Measurements from ENCODE around the gene DPF3.

DPF3 gene

DNA sequence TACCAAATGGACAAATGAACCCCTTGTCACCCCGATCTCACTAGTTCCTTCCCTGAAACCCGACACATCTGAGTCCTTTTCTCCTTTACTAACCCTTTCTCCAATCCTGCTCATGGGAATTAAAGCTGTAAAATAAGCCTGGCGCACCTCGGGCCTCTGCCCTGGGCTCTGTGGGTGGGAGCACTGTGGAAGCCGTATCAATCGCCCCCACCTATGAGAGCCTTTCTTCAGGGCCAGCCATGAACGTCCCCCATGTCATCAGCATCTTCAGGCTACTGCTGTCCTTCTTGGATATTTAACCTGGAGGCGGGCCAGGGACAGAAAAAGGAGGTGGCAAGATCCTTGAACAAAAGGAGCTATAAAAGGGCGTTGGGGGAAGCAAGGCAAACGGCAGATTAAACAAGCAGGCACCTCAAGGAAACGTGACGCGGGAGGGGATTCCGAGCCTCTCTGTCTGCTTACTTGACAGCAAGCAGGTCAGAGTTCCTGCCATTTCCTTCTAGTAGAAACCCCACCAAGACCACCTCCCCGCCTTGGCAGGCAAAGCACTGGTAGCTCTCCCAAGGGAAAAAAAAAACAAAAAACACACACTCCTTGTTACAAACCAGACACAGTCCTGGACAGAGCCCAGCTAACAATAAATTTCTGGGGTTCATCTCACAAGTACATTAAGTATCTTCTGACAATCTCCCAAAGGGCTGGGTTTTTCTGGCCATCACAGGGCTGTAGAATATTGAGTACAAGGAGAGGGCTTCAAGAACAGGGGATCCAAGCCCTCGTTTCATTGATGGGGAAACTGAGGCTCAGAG, 62.9 kb downstream of the DPF3 start:
- TF ChIP-seq, protein P1, sequence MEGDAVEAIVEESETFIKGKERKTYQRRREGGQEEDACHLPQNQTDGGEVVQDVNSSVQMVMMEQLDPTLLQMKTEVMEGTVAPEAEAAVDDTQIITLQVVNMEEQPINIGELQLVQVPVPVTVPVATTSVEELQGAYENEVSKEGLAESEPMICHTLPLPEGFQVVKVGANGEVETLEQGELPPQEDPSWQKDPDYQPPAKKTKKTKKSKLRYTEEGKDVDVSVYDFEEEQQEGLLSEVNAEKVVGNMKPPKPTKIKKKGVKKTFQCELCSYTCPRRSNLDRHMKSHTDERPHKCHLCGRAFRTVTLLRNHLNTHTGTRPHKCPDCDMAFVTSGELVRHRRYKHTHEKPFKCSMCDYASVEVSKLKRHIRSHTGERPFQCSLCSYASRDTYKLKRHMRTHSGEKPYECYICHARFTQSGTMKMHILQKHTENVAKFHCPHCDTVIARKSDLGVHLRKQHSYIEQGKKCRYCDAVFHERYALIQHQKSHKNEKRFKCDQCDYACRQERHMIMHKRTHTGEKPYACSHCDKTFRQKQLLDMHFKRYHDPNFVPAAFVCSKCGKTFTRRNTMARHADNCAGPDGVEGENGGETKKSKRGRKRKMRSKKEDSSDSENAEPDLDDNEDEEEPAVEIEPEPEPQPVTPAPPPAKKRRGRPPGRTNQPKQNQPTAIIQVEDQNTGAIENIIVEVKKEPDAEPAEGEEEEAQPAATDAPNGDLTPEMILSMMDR (IDR thresholded peaks at IDR 0.05; ENCODE audit: borderline replicate concordance, insufficient read depth, low read depth, low read length) = no peak

DNA sequence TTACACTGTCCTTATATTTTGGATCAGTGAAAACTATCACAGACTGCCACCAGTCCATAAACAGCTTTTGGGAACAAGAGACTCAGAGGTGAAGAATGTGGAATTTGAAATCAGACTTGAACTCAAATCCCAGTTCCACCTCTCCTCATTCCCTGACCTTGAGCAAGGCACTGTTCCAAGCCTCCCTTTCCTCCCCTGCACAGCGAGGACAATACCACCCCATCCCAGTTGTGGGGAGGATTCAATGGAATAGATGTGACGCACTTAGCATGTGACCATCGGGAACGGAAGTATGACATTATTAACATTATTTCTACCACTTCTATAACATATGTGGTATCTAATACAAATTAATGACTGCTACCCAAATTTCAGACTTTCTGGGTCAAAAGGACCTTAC, 63.5 kb downstream of the DPF3 start:
- TF ChIP-seq, protein P1 (IDR thresholded peaks at IDR 0.05; ENCODE audit: borderline replicate concordance, insufficient read depth, low read depth, low read length) = no peak
- H3K4me3 ChIP-seq (ENCODE audit: low read depth, low read length) = no peak overlapping the region

More for the DNA sequence above, 62.9 kb downstream of the DPF3 start:
- no peak overlapping the region for H3K4me3 ChIP-seq (ENCODE audit: low read depth, low read length)

DNA sequence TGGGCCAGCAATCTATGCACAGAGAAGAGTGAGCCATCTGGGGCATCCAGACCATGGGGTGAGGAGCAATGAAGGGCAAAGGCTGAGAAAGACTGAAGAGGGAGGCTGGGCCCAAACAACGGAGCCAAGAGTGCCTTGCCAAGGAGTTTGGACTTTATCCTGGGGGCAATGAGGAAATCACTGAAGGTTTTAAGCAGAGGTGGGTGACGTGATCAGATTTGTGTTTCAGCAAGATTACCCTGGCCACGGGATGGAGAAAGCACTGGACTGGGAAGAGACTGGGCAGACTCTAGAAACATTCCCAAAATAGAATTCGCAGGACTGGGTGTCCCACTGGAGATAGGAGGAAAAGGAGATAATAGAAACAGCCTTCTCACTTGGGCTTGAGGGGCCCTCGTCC, 65.3 kb downstream of the DPF3 start:
- H3K4me3 ChIP-seq (ENCODE audit: low read depth, low read length) = no peak overlapping the region
- TF ChIP-seq, protein P1 (IDR thresholded peaks at IDR 0.05; ENCODE audit: borderline replicate concordance, insufficient read depth, low read depth, low read length) = no peak

GRCh38 chr14:72826039-72826438, 67.9 kb downstream of the DPF3 start:
- H3K4me3 ChIP-seq (ENCODE audit: low read depth, low read length) = no peak overlapping the region
- TF ChIP-seq, protein P1 (IDR thresholded peaks at IDR 0.05; ENCODE audit: borderline replicate concordance, insufficient read depth, low read depth, low read length) = no peak

- TF ChIP-seq, protein P1 (IDR thresholded peaks at IDR 0.05; ENCODE audit: borderline replicate concordance, insufficient read depth, low read depth, low read length) = no peak
- H3K4me3 ChIP-seq (ENCODE audit: low read depth, low read length) = no peak overlapping the region
Observed at GRCh38 chr14:72825486-72825885, 68.4 kb downstream of the DPF3 start.

DNA sequence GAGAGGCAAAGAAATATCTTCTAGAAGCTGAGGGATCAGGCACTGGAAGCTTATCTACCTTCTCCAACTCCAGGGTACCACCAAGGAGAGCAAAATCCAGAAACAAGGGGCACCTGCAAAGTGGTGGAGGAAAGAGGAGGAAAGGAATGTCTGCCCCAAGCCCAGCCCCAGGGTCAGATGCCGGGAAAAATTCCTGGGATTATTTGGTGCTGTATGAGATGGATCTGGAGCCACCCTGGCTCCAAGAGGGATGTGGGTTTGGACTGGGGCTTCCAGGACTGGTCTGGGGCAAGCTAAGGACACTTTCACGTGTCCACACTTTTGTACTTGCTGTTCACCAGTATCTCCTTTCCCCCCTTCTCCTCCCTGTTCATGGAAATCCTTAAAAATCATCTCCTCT, 69.8 kb downstream of the DPF3 start:
- no peak overlapping the region for H3K4me3 ChIP-seq (ENCODE audit: low read depth, low read length)
- TF ChIP-seq, protein P1 (IDR thresholded peaks at IDR 0.05; ENCODE audit: borderline replicate concordance, insufficient read depth, low read depth, low read length) = no peak

DNA sequence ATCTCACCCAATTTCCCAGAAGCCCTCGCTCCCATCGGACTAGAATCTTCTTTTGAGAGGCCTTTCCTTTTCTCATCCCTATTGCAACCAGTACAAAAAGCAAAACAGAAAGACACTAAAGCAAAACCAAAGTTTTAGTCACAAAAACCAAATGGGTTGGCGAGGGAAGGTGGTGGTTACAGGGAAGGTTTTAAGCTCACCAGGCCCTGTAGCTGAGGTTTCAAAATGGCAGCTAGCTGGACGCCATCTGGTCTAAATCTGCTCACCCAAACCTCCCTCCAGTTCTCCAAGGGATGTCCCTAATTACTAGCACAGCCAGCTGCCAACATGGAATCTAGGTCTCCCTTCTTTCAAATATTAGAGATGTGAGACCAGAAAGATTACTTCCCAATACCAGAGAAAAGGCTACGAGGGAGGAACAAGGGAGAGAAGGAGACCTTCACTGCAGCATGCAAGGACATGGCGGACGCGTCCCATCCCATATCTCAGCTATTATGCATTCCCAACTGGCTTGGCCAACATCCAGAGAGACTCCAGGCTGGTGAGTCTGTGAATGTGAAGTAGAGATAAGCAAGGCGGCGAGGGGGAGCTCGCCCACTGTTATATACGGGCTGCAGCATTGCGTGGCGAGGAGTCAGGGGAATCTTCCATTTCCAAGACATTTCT, 70.8 kb downstream of the DPF3 start:
- TF ChIP-seq, protein P1 (IDR thresholded peaks at IDR 0.05; ENCODE audit: borderline replicate concordance, insufficient read depth, low read depth, low read length) = no peak
- H3K4me3 ChIP-seq (ENCODE audit: low read depth, low read length) = no peak overlapping the region
